ENCODE data around the gene NOS1AP.

NOS1AP gene

DNA sequence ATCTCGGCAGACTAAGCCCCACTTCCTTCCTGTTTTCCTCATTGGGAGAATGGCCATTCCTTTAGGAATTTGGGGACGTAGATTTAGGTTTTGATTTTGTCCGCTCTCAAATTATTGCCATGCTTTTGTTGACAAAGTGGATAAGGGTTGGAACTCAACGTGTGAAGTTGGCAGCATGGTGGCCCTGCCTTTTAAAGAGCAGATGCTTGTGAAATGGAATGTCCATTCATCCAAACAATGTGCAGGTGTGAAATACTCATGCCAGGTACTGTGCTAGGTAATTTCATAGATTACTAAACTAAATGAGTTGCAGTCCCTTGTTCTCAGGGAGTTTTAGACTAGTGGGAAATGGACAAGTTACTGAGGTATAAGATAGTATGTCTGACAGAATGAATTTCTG is 232.2 kb downstream of the NOS1AP start:
- DNase-seq: peak in 1 of 14 donors; percentile 17

DNA sequence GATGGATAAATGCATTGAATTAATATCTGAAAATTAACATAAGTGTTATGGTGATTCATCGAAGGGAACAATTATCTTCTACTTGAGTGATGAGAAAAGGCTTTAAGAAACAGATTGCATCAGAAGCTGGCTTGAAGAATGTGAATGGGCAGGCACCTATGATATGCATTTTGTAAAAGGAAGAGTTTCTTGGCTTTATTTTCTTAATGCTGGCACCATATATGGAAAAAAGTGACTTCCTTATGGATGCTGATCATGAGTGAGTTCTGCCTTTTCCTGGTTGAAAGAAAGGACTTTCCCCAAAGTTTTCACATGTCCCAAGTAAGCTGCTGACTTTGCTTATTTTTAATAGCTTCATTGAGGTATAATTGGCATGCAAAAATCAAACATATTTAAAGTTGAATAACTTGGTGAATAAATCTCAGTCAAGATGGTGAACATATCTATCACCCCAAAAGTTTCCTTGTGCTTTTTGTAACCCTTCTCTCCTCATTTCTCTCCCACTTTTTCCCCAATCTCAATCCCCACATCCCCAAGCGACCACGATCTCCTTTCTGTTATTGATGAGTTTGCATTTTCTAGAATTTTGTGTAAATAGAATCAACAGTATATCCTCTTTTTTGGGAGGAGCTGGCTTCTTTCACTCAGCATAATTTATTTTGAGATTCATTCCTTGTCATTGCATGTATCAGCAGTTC is 233.0 kb downstream of the NOS1AP start:
- no peak for DNase-seq

DNA sequence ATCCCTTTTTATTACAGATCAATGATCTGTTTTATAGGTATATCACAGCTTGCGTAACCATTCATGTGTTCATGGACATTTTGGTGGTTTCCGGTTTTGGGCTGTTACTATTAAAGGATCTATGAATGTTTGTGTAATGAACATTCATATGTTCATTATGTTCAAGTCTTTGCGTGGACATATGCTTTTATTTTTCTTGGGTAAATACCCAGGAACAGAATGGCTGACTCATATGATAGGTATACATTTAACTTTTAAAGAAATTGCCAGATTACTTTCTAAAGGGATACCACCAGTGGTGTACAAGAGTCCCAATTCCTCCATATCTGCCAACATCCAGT is 233.5 kb downstream of the NOS1AP start:
- no peak for DNase-seq

DNA sequence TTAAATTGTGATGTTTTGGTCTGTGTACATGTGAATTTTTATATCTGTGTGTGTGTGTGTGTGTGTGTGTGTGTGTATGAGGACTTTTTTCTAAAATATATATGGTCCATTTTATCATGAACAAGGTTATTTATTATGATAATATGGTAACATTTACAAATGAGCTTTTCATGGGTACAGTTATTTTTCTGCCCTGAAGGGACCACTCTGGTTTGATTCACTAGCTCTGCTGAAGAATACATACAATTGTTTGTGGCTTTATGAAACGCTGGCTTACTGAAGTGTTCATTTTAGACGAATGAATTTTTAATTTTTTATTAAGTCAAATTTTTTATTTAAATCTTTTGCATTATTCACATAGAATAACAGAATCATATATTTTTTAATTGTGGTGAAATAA is 235.2 kb downstream of the NOS1AP start:
- no peak for DNase-seq

DNA sequence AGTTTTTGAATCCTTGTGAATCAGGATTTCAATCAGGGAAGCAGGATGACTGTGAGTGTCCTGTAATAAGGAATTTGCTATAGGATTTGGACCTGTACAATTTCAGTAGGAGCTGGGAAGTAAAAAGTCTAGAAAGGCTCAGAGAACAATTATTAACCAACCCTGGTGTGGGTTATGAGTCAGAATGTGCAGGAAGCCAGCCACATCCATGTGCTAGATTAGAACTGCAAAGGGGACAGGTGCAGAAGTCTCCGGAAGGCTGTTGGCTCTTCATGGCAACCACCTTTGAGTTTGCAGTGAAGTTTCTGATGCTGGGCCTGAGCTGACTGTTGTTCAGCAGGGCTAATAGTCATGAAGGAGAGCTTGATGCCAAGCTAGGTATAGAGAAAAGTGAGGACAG is 236.5 kb downstream of the NOS1AP start:
- DNase-seq: no peak

DNA sequence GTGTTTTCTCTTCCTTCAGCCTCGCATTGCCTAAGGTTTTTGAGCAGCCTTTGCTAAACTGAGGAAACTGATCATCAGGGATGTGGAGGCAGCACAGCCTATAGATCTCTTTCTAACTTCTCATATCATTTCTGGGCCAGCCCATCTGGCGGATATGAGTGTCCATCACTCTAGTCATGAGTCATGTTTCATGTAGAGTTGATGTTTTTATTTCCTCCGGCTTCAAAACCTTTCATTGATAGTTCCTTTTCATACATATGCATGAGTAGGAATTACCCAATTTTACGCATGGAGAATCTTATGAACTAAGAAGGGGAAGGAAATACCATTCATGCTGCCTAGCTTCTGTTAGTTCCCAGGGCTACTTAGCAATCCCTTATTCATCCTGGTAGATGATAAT is 240.8 kb downstream of the NOS1AP start:
- DNase-seq: no peak

DNA sequence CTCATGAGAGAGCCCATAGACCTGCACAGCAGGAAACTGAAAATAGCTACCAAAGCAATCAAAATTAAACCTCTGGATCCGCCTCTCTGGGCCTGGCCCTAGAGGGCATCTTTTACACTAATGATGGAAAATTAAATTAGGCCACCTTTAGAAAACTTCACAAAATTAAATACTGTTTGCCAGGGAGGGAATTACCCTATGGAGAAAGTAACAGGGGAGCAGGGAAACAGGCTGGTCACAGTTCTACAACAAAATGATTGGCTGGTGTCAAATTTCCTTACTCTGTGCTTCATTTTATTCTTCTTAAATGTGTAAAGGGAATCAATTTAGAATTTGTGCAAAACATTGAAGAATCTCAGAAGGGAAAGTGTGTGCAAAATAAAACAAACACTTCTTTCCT is 244.7 kb downstream of the NOS1AP start:
- DNase-seq: no peak

DNA sequence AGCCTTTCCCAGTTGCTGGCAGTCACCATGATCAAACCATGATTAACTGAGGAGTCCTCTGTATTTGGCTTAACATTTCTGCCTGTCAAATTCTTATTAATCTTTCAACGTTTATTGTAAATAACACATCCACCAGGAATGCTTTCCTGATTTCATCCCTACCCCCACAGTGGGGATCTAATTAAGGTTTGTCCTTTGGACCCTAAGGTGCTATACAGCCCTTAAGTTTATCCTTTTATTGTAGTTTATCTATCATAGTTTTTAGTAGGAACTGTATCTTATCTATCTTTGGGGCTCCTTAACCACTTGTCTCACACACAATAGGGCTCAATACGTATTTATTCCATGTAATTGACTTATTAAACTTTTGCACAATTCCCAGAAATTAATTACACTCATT is 246.2 kb downstream of the NOS1AP start:
- no peak for DNase-seq

DNA sequence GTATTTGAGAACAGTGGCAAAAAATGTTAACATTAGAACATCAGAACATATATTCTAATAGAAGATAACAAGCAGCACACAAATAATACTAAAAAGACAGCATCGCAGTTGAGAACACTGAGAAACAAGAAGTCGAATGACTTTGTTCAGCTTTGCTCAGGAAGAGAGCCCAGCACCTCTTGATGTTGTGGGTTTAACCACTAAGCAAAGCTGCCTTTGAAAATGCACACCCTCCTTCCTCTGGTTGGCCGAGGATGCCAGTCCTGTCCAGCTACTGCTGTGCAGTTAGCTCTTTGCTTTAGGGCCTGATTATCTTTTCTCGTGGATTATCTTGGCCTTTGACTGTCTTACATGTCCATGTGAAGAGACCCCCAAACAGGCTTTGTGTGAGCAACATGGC is 246.7 kb downstream of the NOS1AP start:
- DNase-seq: no peak

DNA sequence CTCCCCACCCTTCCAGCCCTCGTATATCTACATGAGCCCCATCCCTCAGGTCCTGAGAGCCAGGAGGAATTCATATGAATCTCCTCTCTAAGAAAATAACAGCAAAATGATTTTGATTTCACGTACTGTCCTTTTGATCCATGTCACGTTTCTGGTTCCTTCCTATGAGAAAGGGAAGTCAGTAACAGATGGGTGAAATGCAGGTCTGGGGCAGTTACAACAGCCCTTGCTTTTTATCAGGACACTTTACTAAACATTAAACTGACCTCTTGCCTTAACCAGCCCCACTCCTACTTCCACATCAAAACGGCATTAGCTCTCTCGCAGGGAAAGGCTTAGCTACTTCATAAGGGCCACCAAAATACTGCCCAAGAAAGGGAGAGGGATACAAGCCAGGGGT is 248.1 kb downstream of the NOS1AP start:
- DNase-seq: no peak

DNA sequence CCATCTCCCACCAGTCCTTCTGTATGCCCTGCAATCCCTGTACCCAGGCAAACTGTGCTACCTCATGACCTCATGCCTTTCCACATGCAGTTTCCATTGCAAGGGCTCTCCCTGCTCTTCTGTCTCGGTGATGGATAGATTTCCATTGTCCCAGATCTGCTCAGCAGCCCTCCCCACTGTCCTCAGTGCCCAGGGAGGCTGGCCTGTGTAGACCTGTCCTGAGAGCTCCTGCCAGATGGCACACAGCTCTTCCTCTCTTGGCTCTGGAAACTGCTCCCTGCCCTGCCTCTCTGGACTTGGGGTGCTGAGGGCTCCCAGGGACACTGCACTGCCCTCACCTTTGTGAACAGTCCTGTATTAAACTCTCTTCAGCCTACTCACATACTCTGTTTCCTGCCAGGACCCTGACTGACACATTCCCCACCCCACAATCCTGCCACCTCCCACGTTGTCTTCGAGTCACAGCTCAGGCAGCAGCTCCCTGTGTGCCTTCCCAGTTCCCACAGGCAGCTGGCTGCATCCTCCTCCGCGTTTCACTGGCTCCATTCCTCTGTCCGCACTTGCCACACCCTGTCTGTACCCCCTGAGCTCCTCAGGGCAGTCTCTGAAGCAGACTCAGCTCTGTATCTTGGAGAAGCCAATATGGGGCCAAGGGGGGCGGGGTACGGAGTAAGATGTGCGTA is 250.1 kb downstream of the NOS1AP start:
- peak in 8 of 14 donors; percentile 7 to 73 (median 24) for DNase-seq

DNA sequence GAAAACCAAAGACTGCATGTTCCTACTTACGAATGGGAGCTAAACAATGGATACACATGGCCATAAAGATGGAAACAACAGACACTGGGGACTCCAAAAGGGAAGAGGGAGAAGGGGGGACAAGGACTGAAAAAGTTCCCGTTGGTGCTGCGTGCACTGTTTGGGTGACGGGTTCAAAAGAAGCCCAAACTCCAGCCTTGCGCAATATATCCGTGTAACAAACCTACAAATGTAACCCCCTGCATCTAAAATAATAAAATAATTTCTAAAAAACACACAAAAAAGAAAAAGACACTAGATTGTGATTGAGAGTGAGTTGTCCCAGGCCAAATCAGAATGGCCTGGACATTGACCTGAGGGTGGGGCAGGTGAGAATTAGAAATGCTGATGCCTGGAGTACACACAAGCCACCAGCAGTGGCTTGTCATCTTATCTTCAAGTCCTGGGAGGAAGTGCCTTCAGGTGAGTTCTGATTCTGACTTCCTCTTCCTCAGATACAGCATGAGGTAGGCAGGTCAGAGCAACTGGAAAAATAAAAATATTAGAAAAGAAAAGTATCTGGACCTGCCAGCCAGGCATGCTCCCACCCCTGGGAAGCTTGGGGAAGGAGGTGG is 252.4 kb downstream of the NOS1AP start:
- no peak for DNase-seq

DNA sequence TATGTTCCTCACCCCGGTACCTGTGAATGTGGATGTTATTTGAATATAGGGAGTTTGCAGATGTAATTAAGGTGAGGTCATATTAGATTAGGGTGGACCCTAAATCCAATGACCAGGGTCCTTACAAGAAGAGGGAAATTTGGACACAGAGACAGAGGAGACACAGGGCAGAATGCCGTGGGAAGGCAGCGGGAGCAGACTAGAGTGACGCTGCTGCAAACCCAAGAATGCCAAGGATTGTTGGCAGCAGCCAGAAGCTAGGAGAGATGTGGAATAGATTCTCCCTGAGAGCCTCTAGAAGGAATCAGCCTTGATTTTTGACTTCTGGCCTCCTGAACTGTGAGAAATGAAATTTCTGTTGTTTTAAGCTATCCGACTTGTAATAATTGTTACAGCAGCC is 253.5 kb downstream of the NOS1AP start:
- DNase-seq: peak in 3 of 14 donors; percentile 0 to 7 (median 2)

DNA sequence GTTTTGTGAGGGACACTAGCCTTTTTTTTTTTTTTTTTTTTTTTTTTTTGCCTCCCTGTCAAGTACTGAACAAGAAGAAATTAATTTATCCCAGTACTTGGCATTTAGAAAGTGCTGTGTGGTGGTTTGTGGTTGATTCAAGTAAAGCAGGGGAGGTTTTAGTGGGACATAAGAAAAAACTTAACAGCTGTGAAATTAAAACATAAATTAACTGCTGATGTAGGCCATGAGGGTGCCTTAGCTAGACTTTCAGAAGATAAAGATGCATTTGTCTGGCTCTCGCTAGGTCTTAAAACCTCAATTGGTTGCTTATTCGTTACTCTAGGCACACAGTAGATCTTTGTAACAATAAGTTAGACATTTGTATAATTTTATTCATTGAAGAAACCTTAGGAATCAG is 254.9 kb downstream of the NOS1AP start:
- DNase-seq: no peak

DNA sequence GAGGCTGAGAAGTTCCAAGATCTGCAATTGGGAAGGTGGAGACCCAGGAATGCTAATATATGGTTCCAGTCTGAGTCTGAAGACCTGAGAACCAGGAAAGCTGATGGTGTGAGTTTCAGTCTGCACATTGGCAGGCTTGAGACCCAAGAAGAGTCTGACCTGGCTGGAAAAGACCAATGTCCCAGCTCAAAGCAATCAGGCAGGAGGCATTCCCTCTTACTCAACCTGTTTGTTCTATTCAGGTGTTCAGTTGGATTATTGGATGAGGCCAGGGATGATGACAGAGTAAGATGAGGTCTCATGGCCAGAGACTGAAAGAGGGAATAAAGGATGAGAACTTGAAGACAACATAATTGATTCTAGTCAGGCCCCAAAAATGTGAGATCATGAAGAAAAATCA is 257.1 kb downstream of the NOS1AP start:
- DNase-seq: no peak

DNA sequence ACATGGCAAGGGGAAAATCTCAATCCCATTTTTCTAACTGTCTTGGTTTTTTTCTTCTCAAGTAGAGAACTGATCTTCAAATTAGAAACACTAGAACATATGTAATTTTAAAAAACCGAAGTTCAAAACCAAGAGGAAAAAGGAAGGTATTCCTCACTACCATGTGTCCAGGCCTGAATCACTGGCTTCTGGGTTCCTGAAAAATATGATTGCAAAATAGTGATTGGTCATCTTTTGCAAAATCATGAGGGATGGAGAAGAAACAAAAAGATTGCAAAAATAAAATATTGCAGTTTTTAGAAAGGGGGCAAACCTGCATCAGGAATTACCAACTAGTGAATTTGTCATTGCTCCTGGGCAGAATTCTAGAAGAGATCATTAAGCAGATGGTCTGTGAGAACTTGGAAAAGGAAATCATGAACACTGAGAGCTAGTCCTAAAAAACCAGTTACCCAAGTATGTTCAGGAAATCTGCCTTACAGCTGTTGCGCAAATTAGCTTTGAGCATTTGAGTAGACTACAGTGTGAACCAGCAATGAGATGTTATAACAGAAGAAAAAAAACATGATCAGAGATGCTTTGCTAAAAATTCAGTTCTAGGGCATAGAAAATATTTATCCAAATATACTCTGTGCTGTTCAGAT is 257.8 kb downstream of the NOS1AP start:
- DNase-seq: no peak

DNA sequence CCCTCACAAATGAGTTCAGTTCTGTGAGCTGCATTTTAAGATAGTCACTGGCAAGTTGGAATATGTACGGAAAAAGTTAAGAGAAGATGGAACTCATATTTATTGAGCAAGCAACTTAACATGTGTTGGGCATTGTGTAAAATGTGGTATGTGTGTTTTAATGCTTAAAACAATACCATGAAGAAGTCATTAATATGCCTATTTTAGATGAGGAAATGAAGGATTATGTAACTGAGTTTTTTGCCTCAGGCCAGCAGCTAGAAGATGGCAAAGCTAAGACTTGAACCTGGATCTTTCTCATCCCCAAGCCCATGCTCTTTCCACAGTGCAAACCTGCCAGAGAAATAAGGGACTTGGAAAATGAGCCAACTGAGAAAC is 258.3 kb downstream of the NOS1AP start:
- no peak for DNase-seq

DNA sequence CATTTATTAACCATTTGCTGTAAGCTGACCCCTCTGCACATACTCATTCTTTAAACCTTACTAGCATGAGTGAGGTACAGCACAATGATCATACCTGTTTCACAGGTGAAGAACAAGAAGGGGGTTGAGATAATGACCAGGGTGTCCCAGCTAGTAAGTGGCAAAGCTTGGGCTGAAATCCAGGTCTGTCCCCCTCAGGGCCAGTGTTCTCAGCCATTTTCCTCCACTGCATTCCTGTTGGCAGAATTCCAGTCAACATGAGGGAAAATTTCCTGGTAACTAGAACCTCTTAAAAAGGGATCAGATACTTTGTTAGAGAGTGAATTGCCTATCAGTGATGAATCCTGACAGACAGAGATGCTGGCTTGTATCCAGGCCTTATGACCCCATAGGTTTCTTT is 259.0 kb downstream of the NOS1AP start:
- no peak for DNase-seq

DNA sequence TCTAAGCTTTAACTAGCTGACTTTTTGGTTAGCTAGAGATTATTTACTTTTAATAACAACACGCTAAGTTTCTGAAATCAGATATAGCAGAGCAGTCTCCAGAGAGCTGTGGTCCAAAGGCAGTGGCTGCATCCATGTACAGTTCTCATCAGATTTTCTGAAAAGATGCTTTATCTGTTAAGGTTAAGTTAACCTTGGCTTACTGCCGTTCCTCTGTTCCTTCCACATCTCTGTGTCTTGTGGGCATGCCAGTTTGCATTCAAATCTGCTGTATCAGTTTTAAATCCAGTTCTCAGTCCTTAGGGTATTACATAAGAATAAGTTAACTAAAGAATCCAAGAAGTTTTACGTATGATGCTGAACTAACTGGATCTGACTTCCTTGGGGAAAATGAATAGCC is 260.3 kb downstream of the NOS1AP start:
- no peak for DNase-seq

DNA sequence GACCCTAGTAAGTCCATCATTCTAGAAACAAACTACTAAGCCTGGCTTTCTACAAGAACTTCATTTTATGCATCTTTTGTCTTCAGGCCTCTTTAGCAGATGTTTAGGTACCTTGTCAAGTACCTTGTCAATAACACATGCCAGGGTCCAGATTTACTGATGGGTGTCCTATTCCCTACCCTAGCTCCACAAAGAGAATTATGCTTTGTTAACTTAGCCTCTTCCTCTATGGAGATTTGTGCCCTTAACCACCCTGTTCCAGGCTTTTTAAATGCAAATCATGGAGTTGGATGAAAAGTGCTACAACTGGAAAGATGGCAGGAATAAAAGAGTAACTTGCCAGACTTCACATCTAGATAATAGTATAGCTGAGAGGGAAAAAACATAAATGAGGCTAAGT is 264.5 kb downstream of the NOS1AP start:
- DNase-seq: no peak

DNA sequence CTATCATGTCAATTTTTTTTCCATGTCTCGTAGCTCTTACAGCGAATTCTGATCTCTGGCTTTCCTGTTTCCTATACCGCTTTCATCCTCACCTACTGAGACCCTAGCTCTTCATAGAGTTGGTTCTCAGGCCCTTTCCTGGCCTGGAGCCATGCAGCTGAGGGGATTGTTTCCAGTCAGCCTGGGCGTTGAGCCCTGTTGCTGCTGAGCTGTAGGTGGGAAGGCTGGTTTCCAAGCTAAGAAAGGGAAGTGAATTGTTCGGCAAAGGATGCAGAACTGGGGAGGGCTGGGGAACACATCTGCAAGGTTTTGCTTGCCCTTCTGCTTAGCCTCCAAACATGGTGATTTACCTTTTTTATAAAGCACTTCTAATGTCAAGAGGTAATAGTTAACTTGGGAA is 265.6 kb downstream of the NOS1AP start:
- DNase-seq: peak in 7 of 14 donors; percentile 2 to 33 (median 15)

DNA sequence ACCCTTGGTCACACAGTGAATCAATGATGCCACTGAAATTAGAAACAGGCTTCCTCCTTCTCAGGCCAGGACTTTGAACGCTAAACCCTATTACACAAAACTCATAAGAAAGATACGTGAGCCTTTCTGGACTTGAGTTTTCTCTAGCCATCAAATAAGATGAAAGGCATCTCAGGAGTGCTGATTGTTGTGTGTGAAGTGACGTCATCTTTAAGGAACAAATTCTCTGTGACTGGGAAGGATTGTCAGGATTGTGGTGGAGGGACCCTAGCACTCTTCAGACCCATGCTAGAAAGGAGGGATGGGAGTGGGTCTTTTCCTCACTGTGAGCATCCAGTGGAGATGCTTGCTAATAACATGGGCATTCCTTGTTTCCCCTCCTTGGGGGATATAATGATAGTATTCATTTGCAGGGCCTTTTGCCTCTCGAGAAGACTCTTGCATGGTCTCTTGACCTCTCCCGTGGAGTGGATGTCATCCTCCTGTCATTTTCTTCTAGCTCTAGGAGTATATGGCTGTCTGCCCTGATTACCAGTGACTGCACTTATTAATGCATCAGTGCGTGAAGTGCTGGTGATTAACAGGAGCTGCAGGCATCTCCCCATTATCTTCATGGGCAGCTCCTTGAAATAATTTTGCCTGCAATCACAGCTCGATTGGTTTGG is 267.3 kb downstream of the NOS1AP start:
- no peak for DNase-seq

DNA sequence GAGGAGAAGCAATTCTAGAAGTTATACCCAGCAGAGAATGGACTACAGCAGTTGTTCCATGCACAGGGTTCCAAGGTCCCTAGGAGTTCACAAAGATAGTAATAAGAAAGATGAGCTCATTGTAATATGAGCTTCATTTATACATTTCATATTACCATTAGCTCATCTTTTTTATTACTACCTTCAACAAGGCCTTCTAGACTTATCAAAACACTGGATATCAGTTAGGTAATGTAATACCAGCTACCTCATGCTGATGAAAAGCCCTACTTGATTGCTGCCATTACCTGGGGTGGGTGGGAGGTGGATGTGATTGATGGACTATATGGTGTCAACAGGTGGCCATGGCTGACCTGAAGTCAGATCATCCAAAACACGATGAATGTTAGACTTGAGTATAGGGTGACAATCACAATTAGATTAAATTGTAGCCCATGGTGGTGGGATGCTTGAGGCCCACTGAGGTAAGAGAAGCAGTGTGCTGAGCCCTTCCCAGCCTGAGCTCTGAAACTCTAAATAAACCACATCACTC is 273.0 kb downstream of the NOS1AP start:
- no peak for DNase-seq
